GM03348 (cell line): ENCODE data around the gene NBPF1.
"Not testable (repeated sequence)": the region's sequence is repeated elsewhere in the genome, so short reads cannot be mapped to it uniquely, and the experiment has no call there.

Experiments
- DNase-seq: peaks from one replicate; pipeline ENCODE4 v3.0.0; 2012; ENCODE audit warnings: low spot score

NBPF1 gene

DNA sequence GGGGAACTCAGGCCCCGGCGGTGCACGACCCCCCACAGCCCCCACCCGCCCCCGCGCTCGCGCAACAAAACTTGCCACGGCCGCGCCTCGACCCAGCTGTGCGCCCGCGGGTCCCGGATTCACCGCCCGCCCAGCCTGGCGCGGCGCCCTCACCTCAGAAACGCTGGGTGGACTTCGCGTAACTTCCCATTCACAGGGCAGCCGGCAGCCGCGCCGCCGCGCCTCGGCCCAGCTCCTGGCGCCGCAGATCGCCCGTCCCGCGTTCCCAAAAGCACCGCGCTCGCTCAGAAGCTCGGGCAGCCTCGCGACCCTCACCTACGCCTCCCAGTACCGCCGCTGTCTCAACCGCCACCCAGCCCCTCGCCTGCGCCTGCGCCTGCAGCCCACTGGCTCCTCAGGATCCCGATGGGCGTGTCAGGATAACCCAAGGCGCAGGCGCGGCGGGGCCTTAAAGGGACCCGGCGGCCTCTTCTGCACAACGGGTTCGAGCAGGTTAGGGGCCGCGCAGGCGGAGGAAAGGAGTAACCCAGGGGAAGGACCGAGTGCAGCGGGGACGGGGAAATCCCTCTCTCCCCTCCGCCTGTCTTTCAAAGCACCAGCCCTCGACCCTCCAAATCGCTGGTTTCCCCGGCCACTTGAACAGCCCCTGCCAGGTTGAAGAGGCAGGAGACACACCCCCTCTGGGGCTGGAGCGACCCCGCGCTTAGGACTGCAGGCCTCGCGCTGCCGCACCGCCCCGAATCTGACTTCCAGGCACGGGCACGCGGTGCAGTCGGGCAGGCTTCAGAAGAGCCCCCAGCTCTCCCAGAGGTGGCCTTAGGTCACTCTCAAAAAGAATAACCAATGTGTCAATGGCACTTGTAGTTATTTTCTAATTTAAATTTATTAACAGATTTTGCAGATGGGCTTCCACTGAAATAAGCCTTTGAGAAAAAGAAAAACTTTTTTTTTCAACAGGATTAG is at the start of gene NBPF1:
Gene NBPF1, minus strand, starts transcription at position 380 of the 963 bp plus-strand sequence.
- DNase-seq, result peak; percentile 100

DNA sequence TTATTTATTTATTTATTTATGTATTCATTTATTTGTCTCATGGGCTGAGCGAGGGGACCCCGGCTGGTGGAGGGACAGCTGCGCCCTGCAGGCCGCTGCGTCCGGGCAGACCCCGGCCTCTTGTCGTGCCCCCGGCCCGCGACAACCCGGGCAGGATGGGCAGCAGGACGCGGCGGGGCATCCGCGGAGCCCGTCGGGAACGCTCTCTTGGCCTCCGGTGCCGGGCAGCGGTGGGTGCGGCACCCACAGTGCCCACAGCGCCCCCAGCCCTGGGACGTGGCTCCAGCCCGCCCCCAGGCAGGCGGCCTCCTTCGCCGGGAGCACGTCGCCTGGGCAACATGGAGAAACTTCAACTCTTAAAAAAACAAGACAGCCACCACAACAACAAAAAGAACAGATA is 44.9 kb upstream of the NBPF1 start:
- not testable (repeated sequence) for DNase-seq

DNA sequence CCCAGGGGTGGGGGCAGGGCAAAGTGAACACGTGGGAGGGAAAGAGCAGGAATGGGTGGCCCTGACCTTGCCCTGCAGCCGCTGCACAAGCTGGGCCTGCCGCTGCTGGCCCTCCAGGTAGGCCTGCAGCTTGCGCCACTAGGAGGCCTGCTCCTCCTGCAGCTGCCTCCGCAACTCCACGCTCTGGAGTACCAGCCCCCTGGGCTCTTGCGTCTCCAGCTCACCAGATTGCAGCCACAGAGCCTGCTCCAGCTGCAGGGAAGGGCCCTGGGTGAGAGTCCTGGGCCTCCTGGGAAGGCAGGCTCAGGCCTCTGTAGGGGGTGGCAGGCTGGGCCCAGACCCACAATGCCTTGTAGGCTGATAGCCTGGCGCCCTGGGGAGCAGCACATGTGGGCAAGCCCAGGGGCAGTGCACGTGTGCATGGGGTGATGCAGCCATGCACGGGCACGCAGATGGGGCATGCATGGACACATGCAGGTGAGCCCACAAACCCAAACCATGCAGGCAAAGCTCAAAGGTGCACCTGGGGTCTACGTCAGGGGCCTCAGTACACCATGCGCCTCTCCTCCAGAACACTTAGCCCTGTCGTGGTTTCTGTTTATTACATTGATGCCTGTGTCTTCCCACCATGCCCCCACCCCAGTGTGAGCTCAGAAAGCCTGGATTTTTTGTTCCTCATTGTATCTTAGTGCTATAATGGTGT is 43.8 kb upstream of the NBPF1 start:
- DNase-seq, result not testable (repeated sequence)

DNA sequence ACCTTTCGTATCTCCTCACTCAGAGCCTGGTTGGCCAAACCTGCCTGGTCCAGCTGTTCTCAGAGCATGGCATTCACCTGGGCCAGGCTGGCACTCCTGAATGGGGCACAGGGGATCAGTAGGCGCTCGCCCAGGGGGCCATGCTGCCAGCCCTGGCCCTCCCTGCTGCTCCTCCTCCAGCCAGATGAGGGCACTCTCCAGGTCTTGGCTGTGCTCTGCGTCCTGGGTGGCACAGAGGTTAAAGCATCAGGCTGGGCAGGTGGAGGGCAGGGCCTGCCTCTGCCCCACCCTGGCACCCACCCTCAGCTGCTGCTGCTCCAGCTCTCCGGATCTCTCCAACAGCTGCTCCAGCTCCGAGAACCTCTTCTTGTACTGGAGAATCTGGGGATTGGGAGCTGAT is 43.2 kb upstream of the NBPF1 start:
- not testable (repeated sequence) for DNase-seq

- not testable (repeated sequence) for DNase-seq
These were observed 38.2 kb upstream of the NBPF1 start for GRCh38 chr1:16651560-16651959.

- DNase-seq, result not testable (repeated sequence)
These were observed 36.6 kb upstream of the NBPF1 start for GRCh38 chr1:16649960-16650359.

DNA sequence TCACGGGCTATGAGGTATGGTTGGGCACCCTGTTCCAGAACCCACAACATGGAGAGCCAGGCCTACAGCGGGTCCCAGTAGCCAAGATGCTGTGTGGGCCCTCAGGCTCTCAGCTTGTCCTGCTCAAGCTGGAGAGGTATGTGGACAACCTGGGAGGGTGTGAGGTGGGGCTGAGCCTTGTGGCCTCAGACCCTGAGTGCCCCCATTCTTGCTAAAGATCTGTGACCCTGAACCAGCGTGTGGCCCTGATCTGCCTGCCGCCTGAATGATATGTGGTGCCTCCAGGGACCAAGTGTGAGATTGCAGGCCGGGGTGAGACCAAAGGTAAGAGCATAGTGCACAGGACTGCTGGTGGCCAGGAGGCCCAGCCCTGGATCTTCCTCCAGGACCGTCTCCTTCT is 36.0 kb upstream of the NBPF1 start:
- DNase-seq, result not testable (repeated sequence)

DNA sequence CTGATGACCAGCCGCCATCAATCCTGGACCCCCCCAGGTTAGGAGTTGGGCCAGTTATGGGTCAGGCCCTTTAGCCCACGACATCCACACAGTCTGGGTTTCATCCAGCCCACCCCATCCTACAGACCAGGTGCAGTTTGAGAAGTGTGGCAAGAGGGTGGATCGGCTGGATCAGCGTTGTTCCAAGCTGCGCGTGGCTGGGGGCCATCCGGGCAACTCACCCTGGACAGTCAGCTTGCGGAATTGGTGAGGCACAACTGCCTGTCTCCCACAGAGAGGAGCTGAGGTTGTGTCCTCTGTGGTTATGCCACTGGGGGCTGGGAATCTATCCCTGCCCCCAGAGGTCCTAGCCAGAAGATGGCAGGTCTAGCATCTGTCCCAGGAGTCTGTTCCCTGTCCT is 35.4 kb upstream of the NBPF1 start:
- DNase-seq, result not testable (repeated sequence)

DNA sequence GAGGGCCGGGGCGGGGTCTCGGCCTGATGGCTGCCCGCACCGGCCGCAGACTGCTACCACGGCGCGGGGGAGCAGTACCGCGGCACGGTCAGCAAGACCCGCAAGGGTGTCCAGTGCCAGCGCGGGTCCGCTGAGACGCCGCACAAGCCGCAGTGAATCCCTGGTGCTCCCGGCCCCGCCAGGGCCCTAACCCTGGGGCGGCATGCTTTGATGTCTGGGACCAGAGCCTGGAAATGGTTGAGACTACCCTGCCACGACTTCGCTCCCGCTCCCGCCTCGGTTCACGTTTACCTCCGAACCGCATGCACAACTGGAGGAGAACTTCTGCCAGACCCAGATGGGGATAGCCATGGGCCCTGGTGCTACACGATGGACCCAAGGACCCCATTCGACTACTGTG is 34.9 kb upstream of the NBPF1 start:
- not testable (repeated sequence) for DNase-seq

- DNase-seq, result not testable (repeated sequence)
These were observed 34.1 kb upstream of the NBPF1 start for GRCh38 chr1:16647179-16648176.

- DNase-seq, result not testable (repeated sequence)
These were observed 33.4 kb upstream of the NBPF1 start for GRCh38 chr1:16646716-16647115.

- DNase-seq, result not testable (repeated sequence)
These were observed 32.8 kb upstream of the NBPF1 start for GRCh38 chr1:16646061-16646664.

- DNase-seq, result peak; percentile 16
These were observed 32.1 kb upstream of the NBPF1 start for GRCh38 chr1:16645271-16646060.

DNA sequence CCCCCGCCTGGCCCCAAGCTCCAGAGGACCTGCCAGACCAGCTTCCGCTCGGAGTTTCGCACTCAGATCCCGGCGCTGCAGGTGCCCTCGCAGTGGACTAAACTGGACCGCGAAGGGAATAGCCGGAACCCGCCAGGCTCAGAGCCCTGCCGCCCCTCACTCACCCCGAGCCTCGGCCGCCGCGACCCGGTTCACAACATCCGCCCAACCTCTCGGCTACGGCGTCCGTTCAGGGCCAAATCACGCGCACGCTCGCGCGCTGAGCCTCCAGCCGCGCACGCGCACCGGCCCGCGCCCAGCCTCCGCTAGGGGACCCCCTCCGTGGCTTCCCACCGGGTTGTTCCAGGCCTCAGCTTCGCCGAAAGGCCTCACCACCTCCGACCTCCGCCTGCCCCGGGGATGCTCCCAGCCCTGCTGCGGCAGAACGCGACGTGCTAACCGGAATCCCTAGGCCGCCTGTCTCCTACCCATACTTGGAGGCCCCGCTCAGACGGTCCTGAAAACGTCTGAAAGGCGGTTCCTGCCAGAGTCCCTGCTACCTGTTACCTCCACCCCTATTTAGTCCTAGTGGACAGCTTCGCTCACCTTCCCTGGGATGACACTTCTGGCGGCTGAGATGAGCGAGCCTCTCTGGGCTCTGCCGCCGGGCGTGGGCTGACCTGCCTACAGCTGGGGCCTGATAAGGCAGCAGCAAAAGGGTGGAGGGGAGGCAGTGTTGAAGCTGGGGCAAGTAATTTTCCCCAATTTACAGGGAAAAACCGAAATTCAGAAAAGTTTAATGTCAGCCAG is 31.3 kb upstream of the NBPF1 start:
- peak; percentile 100 for DNase-seq

GRCh38 chr1:16644193-16644481 is 30.8 kb upstream of the NBPF1 start:
- DNase-seq, result no peak

DNA sequence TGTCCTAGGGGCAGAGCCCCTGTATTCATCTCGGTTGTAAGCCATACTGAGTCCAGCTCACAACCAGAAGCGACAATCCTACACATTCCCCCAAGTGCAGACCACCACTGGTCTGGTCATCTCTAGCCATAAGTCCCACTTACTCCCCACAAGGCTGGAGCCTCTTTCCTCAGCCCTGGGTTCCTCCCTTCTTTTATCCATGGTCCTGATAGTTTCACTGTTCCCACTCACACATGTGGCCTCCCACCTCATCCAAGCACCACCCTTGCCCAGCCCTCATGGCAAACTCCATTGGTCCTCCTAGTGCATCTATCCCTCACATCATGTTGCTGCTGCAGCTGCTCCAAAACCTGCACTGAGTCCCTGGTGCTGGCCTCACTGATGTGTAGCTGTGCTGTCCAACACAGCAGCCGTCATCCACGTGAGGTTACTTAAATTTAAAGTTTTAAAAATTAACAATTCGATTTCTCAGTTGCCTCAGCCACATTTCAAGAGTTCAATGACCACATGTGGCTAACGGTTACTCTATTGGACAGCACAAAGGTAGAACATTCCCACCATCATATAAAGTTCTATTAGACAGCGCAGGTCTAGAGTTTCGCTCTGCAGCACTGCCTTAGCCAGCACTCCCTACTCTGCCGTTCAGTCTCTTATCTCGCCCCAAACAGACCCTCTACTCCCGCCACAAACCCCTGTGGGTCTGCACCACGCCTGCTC is 30.3 kb upstream of the NBPF1 start:
- peak; percentile 39 for DNase-seq

DNA sequence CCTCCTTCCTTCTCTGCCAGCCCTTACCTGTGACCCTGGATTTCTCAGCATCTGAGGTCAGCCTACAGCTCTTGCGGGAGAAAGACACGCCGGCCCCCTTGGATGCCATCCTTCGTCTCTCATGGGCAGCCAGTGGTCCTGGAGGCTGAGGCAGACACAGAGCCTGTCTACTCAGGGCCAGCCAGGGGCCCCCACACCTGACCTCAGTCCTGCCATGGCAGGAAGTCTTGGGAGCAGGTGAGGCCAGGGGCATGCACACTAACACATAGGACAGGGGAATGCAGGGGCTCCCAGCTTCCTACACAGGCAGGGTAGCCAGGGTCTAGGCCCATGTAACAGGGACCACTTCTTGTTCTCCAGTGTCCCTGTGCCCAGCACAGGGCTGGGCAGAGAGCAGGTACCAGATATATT is 29.6 kb upstream of the NBPF1 start:
- peak; percentile 11 for DNase-seq

GRCh38 chr1:16642025-16642966 is 28.9 kb upstream of the NBPF1 start:
- not testable (repeated sequence) for DNase-seq
